Subcutaneous adipose tissue (tissue), 4 donors: ENCODE measurements around the gene IMPDH1. TPM values are rescaled to one million over a fixed set of nuclear protein-coding genes. Genes with fewer than 3 reads are reported as not detected.

ENCODE experiments used
- CTCF ChIP-seq: fragments of 450-650 bp; IDR thresholded peaks from one replicate; pipeline ENCODE4 v1.5.1; 2016; ENCODE audit warnings: low read depth, mild to moderate bottlenecking, control low read depth, antibody characterized with exemption, moderate library complexity
- total RNA-seq, 4 donors: library from RNA; depleted of rRNA; stranded (reverse); fragments of >200 nt; gene quantifications; one replicate each; pipeline ENCODE4 v1.1.0, GENCODE V29; 2016

Gene IMPDH1
- total RNA-seq, 4 donors from 2014 or later, result 67.6 to 94.2 (median 71.7) TPM

DNA sequence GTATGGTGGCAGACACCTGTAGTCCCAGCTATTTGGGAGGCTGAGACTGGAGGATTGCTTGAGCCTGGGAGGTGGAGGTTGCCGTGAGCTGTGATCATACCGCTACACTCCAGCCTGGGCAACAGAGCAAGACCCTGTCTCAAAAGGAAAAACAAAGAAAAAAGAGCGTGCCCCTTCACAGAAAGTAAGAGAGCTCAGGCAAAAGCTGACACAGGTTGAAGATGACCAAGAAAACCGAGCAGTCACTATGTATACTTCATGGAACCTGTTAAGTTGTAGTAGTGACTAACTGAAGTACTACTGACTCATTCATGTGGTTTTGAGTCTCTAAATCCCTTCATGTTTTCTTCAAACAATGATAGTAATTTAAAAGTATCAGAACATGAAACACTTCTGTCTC lies 47.1 kb downstream of the IMPDH1 start:
- TF ChIP-seq CTCF, result no peak

DNA sequence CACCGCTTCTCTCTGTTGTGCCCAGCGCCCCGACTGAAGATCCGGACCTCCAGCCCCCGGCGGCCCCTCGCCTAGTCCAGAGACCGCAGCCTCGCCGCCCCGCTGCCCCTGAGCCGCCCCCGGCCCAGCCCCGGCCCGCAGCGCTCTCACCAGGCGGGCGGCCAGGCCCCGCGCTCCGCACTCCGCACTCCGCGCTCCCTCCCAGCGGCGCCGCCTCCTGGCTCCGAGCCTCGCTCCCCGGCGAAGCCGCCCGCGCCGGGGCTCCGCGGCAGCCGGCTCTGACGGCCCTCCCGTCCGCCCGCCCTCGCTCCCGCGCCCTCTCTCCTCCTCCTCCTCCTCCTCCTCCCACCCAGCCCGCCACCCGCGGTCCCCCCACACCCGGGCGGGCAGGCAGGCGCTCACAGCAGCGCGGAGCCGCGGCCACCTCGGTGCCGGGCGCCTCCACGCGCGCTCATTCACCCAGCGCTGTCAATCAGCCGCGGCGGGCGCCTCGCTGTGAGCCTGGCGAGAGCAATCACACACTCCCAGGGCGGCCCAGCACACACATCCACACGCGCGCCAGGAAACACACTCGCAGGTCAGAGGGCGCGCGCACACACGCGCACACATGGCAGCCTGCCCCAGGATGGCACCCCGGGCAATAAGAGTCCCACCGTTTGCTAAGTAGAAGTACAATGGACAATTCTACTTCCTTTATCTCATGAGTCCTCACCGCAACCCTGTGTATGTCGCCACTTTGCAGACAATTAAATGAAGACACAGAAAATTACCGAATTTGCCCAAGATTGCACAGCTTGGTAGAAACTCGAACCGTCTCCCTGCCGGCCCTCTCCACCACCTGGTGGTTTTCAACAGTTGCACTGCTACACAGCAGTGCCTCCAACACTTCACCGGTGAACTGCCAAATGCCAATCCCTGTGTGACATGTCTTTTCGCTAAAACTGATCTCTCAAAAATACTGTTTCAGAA lies 48.1 kb downstream of the IMPDH1 start, which contains the start of gene PRRT4:
Gene PRRT4, minus strand, starts transcription at position 280 of the 969 bp plus-strand sequence.
- no peak for TF ChIP-seq CTCF

DNA sequence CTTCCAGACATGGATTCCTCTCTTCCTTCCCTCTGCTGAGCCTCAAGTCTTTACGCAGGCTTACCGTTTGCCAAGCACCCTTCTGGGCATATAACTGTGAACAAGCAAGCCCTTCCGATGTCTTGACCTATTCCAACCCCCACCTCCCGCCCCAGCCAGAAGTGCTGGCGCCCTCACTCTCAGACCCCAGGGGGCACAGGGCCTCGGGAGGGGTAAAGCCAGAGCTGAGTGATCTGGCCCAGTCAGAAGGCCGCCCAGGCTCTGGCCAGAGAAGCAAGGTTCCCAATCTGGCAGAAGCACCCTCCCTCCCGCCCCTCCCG lies 49.5 kb downstream of the IMPDH1 start:
- no peak for TF ChIP-seq CTCF

GRCh38 chr7:128359939-128360338 lies 49.8 kb downstream of the IMPDH1 start:
- no peak for TF ChIP-seq CTCF

DNA sequence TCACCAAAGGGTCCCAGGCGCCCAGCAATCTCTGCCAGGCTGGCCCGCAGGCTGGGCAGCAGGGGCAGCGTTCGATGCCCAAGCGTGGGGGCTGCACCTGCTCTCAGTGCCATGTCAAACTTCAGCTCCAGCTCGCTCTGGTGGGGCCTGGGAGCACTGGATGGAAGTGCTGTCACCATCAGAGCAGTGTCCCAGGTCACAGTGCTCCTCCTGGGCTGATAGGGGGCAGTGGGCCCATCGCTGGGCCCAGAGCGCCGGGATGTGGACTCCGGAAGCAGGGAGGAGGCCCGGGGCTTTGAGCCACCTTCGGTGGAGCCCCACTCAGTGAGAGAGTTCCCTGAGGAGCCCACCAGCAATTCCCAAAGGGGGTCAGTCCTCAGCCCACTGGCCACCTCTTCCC lies 50.4 kb downstream of the IMPDH1 start:
- no peak for TF ChIP-seq CTCF

GRCh38 chr7:128358233-128358632 lies 51.5 kb downstream of the IMPDH1 start:
- no peak for TF ChIP-seq CTCF

DNA sequence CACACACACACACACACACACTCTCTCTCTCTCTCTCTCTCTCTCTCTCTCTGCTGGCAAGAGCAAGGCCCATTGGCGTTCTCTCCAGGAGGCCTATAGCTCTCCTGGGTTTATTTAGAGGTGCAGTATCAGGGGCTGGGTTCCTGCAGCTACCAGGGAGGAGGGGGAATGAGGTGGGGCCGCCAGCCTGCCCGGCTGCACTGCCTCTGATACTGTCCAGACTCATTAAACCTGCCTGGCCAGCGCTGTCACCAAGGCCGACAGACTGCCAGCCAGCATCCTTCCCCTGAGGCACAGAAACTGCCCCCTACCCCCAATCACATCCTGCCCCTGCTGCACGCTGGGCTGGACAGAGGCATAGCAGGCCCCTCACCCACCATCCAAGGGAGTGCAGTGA lies 52.6 kb downstream of the IMPDH1 start:
- no peak for TF ChIP-seq CTCF
